Activated CD4-positive, alpha-beta memory T cell treated with anti-CD3 and anti-CD28 coated beads, Interleukin-2, amount 10 ng/mL, durations not matched to agents 7 days and 5 days (primary cell): ENCODE data around the gene MAPK1. TPM values are rescaled to one million over a fixed set of nuclear protein-coding genes. Genes with fewer than 3 reads are reported as not detected.
"Not testable (repeated sequence)": the region's sequence is repeated elsewhere in the genome, so short reads cannot be mapped to it uniquely, and the experiment has no call there.

Source experiments
- CTCF ChIA-PET: fragments of 350-600 bp; sonication (Branson Sonifier 250); formaldehyde crosslinking; loops from one replicate; lab custom pipeline; 2021; ENCODE audit warnings: antibody characterized with exemption, inconsistent platforms; lab: Charles Lee
- POLR2A ChIA-PET: fragments of 350-600 bp; sonication (Branson Sonifier 250); formaldehyde crosslinking; loops from one replicate; lab custom pipeline; 2021; ENCODE audit warnings: antibody characterized with exemption; lab: Charles Lee
- DNase-seq: peaks from one replicate; pipeline ENCODE4 v3.0.0-alpha.2; 2020
- H3K27ac Mint-ChIP-seq: one replicate; pipeline ENCODE4 v1.8.0; 2021; ENCODE audit warnings: mild to moderate bottlenecking, mixed read lengths
- H3K27me3 Mint-ChIP-seq: one replicate; pipeline ENCODE4 v1.8.0; 2021; ENCODE audit warnings: mixed read lengths
- H3K36me3 Mint-ChIP-seq: one replicate; pipeline ENCODE4 v1.8.0; 2021; ENCODE audit warnings: low read depth, mixed read lengths
- H3K4me1 Mint-ChIP-seq: one replicate; pipeline ENCODE4 v1.8.0; 2021; ENCODE audit warnings: mixed read lengths
- H3K4me3 Mint-ChIP-seq: one replicate; pipeline ENCODE4 v1.8.0; 2021; ENCODE audit warnings: mild to moderate bottlenecking, mixed read lengths
- H3K9me3 Mint-ChIP-seq: one replicate; pipeline ENCODE4 v1.8.0; 2021; ENCODE audit warnings: mixed read lengths
- total RNA-seq, 2 experiments: library from RNA; stranded (reverse); gene quantifications; one replicate each; pipeline ENCODE4 v1.2.3, GENCODE V29; 2021

Gene MAPK1
- total RNA-seq, 2 experiments from 2014 or later: 97.6 to 99.5 TPM

- H3K36me3 Mint-ChIP-seq: no peaks in the 10 kb centered on the region
- no peak overlapping the region for H3K4me3 Mint-ChIP-seq
- CTCF ChIA-PET: no interaction called here
- no peaks in the 10 kb centered on the region for H3K4me1 Mint-ChIP-seq
- POLR2A ChIA-PET: no interaction called here
- no peak for DNase-seq
- H3K27me3 Mint-ChIP-seq: peaks cover 10% of the 10 kb centered on the region
- no peak overlapping the region for H3K27ac Mint-ChIP-seq
- H3K9me3 Mint-ChIP-seq: no peaks in the 10 kb centered on the region
Observed at GRCh38 chr22:21898354-21898896, 31.0 kb upstream of the MAPK1 start.

- Mint-ChIP-seq H3K36me3 (no peaks in the 10 kb centered on the region), H3K27me3 (peaks cover 10% of the 10 kb centered on the region), H3K4me1 (no peaks in the 10 kb centered on the region), H3K27ac (no peak overlapping the region), H3K9me3 (no peaks in the 10 kb centered on the region), H3K4me3 (no peak overlapping the region)
- POLR2A ChIA-PET: no interaction called here
- no peak for DNase-seq
- CTCF ChIA-PET: no interaction called here
Observed at GRCh38 chr22:21896951-21897513, 29.6 kb upstream of the MAPK1 start.

- H3K4me3 Mint-ChIP-seq, DNase-seq, POLR2A ChIA-PET, H3K27ac Mint-ChIP-seq, CTCF ChIA-PET, H3K4me1 Mint-ChIP-seq, H3K36me3 Mint-ChIP-seq, H3K9me3 Mint-ChIP-seq, H3K27me3 Mint-ChIP-seq: not testable (repeated sequence)
Observed at GRCh38 chr22:21896275-21896674, 28.8 kb upstream of the MAPK1 start.

- no peak overlapping the region for H3K4me3 Mint-ChIP-seq
- CTCF ChIA-PET: no interaction called here
- H3K27me3 Mint-ChIP-seq: peaks cover 5% of the 10 kb centered on the region
- DNase-seq: no peak
- POLR2A ChIA-PET: no interaction called here
- no peak overlapping the region for H3K27ac Mint-ChIP-seq
- H3K4me1 Mint-ChIP-seq: no peaks in the 10 kb centered on the region
- no peaks in the 10 kb centered on the region for H3K36me3 Mint-ChIP-seq
- no peaks in the 10 kb centered on the region for H3K9me3 Mint-ChIP-seq
Observed at GRCh38 chr22:21894799-21895198, 27.4 kb upstream of the MAPK1 start.

GRCh38 chr22:21889251-21889990, 22.0 kb upstream of the MAPK1 start:
- CTCF ChIA-PET: no interaction called here
- H3K27me3 Mint-ChIP-seq: peaks cover 8% of the 10 kb centered on the region

GRCh38 chr22:21887841-21888240, 20.4 kb upstream of the MAPK1 start:
- H3K4me3 Mint-ChIP-seq: no peak overlapping the region
- no peak overlapping the region for H3K27ac Mint-ChIP-seq
- H3K4me1 Mint-ChIP-seq: no peaks in the 10 kb centered on the region
- no peak for DNase-seq
- H3K27me3 Mint-ChIP-seq: peaks cover 8% of the 10 kb centered on the region
- H3K36me3 Mint-ChIP-seq: no peaks in the 10 kb centered on the region
- H3K9me3 Mint-ChIP-seq: no peaks in the 10 kb centered on the region
- ChIA-PET CTCF (no interaction called here), POLR2A (no interaction called here)

More at GRCh38 chr22:21889251-21889990, 22.0 kb upstream of the MAPK1 start:
- Mint-ChIP-seq H3K27ac (no peak overlapping the region), H3K4me1 (no peaks in the 10 kb centered on the region), H3K36me3 (no peaks in the 10 kb centered on the region), H3K4me3 (no peak overlapping the region), H3K9me3 (no peaks in the 10 kb centered on the region)
- POLR2A ChIA-PET: no interaction called here
- no peak for DNase-seq

GRCh38 chr22:21883930-21884329, 16.5 kb upstream of the MAPK1 start:
- H3K9me3 Mint-ChIP-seq, CTCF ChIA-PET, H3K4me1 Mint-ChIP-seq, H3K27ac Mint-ChIP-seq, H3K36me3 Mint-ChIP-seq, H3K4me3 Mint-ChIP-seq, DNase-seq, H3K27me3 Mint-ChIP-seq, POLR2A ChIA-PET: not testable (repeated sequence)

GRCh38 chr22:21882754-21883333, 15.4 kb upstream of the MAPK1 start:
- POLR2A ChIA-PET, H3K36me3 Mint-ChIP-seq, H3K4me3 Mint-ChIP-seq, H3K4me1 Mint-ChIP-seq, H3K27ac Mint-ChIP-seq, CTCF ChIA-PET, DNase-seq, H3K27me3 Mint-ChIP-seq, H3K9me3 Mint-ChIP-seq: not testable (repeated sequence)

- H3K27ac Mint-ChIP-seq: no peak overlapping the region
- DNase-seq: no peak
- H3K27me3 Mint-ChIP-seq: peaks cover 7% of the 10 kb centered on the region
- POLR2A ChIA-PET: no interaction called here
- H3K4me1 Mint-ChIP-seq: no peaks in the 10 kb centered on the region
- H3K4me3 Mint-ChIP-seq: no peak overlapping the region
- no peaks in the 10 kb centered on the region for H3K36me3 Mint-ChIP-seq
- CTCF ChIA-PET: no interaction called here
- H3K9me3 Mint-ChIP-seq: no peaks in the 10 kb centered on the region
Observed at GRCh38 chr22:21881841-21882753, 14.7 kb upstream of the MAPK1 start.

GRCh38 chr22:21876486-21877176, 9.2 kb upstream of the MAPK1 start:
- DNase-seq: no peak
- ChIA-PET CTCF (interaction anchor here (0.9 kb wide), 1 partner anchor 114 kb away, joined by 3 read pairs; no protein-coding TSS in a partner anchor), POLR2A (interaction anchor here (0.8 to 1.9 kb wide), 3 partner anchors 10 to 109 kb away, joined by 3 to 14 read pairs (median 6); partner anchors contain the start of gene MAPK1)
- H3K27ac Mint-ChIP-seq: peak overlapping the region; percentile 56
- no peaks in the 10 kb centered on the region for H3K36me3 Mint-ChIP-seq
- peaks cover 15% of the 10 kb centered on the region for H3K27me3 Mint-ChIP-seq
- H3K4me1 Mint-ChIP-seq: peaks cover 15% of the 10 kb centered on the region
- H3K9me3 Mint-ChIP-seq: no peaks in the 10 kb centered on the region
- H3K4me3 Mint-ChIP-seq: no peak overlapping the region

GRCh38 chr22:21874953-21875352, 7.5 kb upstream of the MAPK1 start:
- H3K4me3 Mint-ChIP-seq, CTCF ChIA-PET, DNase-seq, POLR2A ChIA-PET, H3K36me3 Mint-ChIP-seq, H3K27ac Mint-ChIP-seq, H3K9me3 Mint-ChIP-seq: not testable (repeated sequence)
- H3K27me3 Mint-ChIP-seq: peaks cover 18% of the 10 kb centered on the region
- peaks cover 15% of the 10 kb centered on the region for H3K4me1 Mint-ChIP-seq

GRCh38 chr22:21873619-21874018, 6.2 kb upstream of the MAPK1 start:
- Mint-ChIP-seq H3K36me3 (no peaks in the 10 kb centered on the region), H3K4me3 (no peak overlapping the region), H3K9me3 (no peaks in the 10 kb centered on the region), H3K27me3 (peaks cover 18% of the 10 kb centered on the region), H3K27ac (no peak overlapping the region), H3K4me1 (peaks cover 17% of the 10 kb centered on the region)
- CTCF ChIA-PET: no interaction called here
- POLR2A ChIA-PET: no interaction called here
- DNase-seq: no peak
